Activated CD8-positive, alpha-beta T cell treated with anti-CD3 and anti-CD28 coated beads for 36 hours (primary cell): ENCODE results near the gene TCF23. TPM values are rescaled to one million over a fixed set of nuclear protein-coding genes. Genes with fewer than 3 reads are reported as not detected.

Source experiments
- ATAC-seq: fragments of 200-7000 bp; cut with Tn5 transposase; one replicate; pipeline ENCODE4 v1.10.0; 2021; ENCODE audit warnings: mild to moderate bottlenecking, moderate library complexity
- CTCF ChIA-PET: fragments of 350-600 bp; sonication (Branson Sonifier 250); formaldehyde crosslinking; loops from one replicate; lab custom pipeline; 2021; ENCODE audit warnings: antibody characterized with exemption; lab: Charles Lee
- POLR2A ChIA-PET: fragments of 350-600 bp; sonication (Branson Sonifier 250); formaldehyde crosslinking; loops from one replicate; lab custom pipeline; 2021; ENCODE audit warnings: antibody characterized with exemption; lab: Charles Lee
- DNase-seq: peaks from one replicate; pipeline ENCODE4 v3.0.0-alpha.2; 2020
- H3K27ac Mint-ChIP-seq: one replicate; pipeline ENCODE4 v1.8.0; 2021; ENCODE audit warnings: mild to moderate bottlenecking, mixed read lengths
- H3K27me3 Mint-ChIP-seq: one replicate; pipeline ENCODE4 v1.8.0; 2021; ENCODE audit warnings: mixed read lengths
- H3K36me3 Mint-ChIP-seq: one replicate; pipeline ENCODE4 v1.8.0; 2021; ENCODE audit warnings: low read depth, mixed read lengths
- H3K4me1 Mint-ChIP-seq: one replicate; pipeline ENCODE4 v1.8.0; 2021; ENCODE audit warnings: low read depth, mixed read lengths
- H3K4me3 Mint-ChIP-seq: one replicate; pipeline ENCODE4 v1.8.0; 2021; ENCODE audit warnings: mild to moderate bottlenecking, moderate library complexity, mixed read lengths
- H3K9me3 Mint-ChIP-seq: one replicate; pipeline ENCODE4 v1.8.0; 2021; ENCODE audit warnings: mixed read lengths
- CTCF ChIP-seq: fragments of 200-600 bp; IDR thresholded peaks from one replicate; pipeline ENCODE4 v1.8.0; 2022; ENCODE audit warnings: antibody characterized with exemption, mild to moderate bottlenecking
- intact Hi-C: fragments of 100-400 bp; cut with micrococcal nuclease; formaldehyde crosslinking; loops from one replicate; pipeline ENCODE4 v1.10.0; 2022
- total RNA-seq, 2 experiments: library from RNA; stranded (reverse); gene quantifications; one replicate each; pipeline ENCODE4 v1.2.3, GENCODE V29; 2021

Gene TCF23
- total RNA-seq, 2 experiments from 2014 or later: not detected

GRCh38 chr2:27133195-27133875 lies 15.5 kb upstream of the TCF23 start:
- TF ChIP-seq CTCF: no peak
- DNase-seq: peak; percentile 48
- no peaks in the 10 kb centered on the region for H3K27me3 Mint-ChIP-seq
- H3K4me3 Mint-ChIP-seq: peak overlapping the region; percentile 88
- H3K27ac Mint-ChIP-seq: peak overlapping the region; percentile 82
- peaks cover 16% of the 10 kb centered on the region for H3K4me1 Mint-ChIP-seq
- H3K36me3 Mint-ChIP-seq: peaks cover 31% of the 10 kb centered on the region
- peak; percentile 14 for ATAC-seq
- intact Hi-C loops: no loop called here
- POLR2A ChIA-PET: interaction anchor here (0.7 to 4.2 kb wide), 9 partner anchors 10 to 100 kb away, joined by 3 to 28 read pairs (median 3); partner anchors contain the start of genes ABHD1 and AGBL5
- no peaks in the 10 kb centered on the region for H3K9me3 Mint-ChIP-seq
- CTCF ChIA-PET: interaction anchor here (0.8 to 3.3 kb wide), 20 partner anchors 9 to 170 kb away, joined by 3 to 14 read pairs (median 4); partner anchors contain the start of gene ABHD1

- no peak for TF ChIP-seq CTCF
- peaks cover 29% of the 10 kb centered on the region for H3K36me3 Mint-ChIP-seq
- peaks cover 16% of the 10 kb centered on the region for H3K4me1 Mint-ChIP-seq
- peak; percentile 99 for ATAC-seq
- H3K27me3 Mint-ChIP-seq: no peaks in the 10 kb centered on the region
- peak within 1 kb of the TSS; percentile 95 for H3K27ac Mint-ChIP-seq
- intact Hi-C loops: no loop called here
- ChIA-PET CTCF (interaction anchor here (0.8 to 3.3 kb wide), 20 partner anchors 8 to 169 kb away, joined by 3 to 14 read pairs (median 4); partner anchors contain the start of genes ABHD1 and TCF23), POLR2A (interaction anchor here (0.6 to 4.2 kb wide), 10 partner anchors 11 to 145 kb away, joined by 3 to 28 read pairs (median 3); partner anchors contain the start of genes ABHD1, AGBL5 and TCF23)
- DNase-seq: peak; percentile 98
- peak within 1 kb of the TSS; percentile 88 for H3K4me3 Mint-ChIP-seq
- H3K9me3 Mint-ChIP-seq: no peaks in the 10 kb centered on the region
Measured at GRCh38 chr2:27133905-27134780, 14.7 kb upstream of the TCF23 start, which contains the start of gene PREB. Gene PREB, minus strand, starts transcription at chr2:27134636. Its CDS starts 215 bp downstream, at chr2:27134421.

GRCh38 chr2:27134781-27135477 lies 13.9 kb upstream of the TCF23 start:
- ATAC-seq: no peak
- no peaks in the 10 kb centered on the region for H3K9me3 Mint-ChIP-seq
- ChIA-PET POLR2A (interaction anchor here (0.6 to 4.2 kb wide), 3 partner anchors 12 to 144 kb away, joined by 3 to 28 read pairs (median 3); partner anchors contain the start of gene ABHD1), CTCF (interaction anchor here (1.1 to 2.6 kb wide), 6 partner anchors 14 to 168 kb away, joined by 3 to 6 read pairs (median 4); partner anchors contain the start of gene TCF23)
- H3K4me3 Mint-ChIP-seq: peak overlapping the region; percentile 88
- intact Hi-C loops: no loop called here
- peak overlapping the region; percentile 95 for H3K27ac Mint-ChIP-seq
- no peaks in the 10 kb centered on the region for H3K27me3 Mint-ChIP-seq
- TF ChIP-seq CTCF: no peak
- no peak for DNase-seq
- peaks cover 28% of the 10 kb centered on the region for H3K36me3 Mint-ChIP-seq
- H3K4me1 Mint-ChIP-seq: peaks cover 16% of the 10 kb centered on the region

- TF ChIP-seq CTCF: no peak
- POLR2A ChIA-PET: interaction anchor here (0.6 kb wide), 1 partner anchor 123 kb away, joined by 3 read pairs; no protein-coding TSS in a partner anchor
- H3K4me1 Mint-ChIP-seq: peaks cover 16% of the 10 kb centered on the region
- intact Hi-C loops: no loop called here
- no peaks in the 10 kb centered on the region for H3K27me3 Mint-ChIP-seq
- no peak for DNase-seq
- ATAC-seq: no peak
- peak overlapping the region; percentile 88 for H3K4me3 Mint-ChIP-seq
- CTCF ChIA-PET: interaction anchor here (2.6 kb wide), 1 partner anchor 168 kb away, joined by 5 read pairs; no protein-coding TSS in a partner anchor
- no peaks in the 10 kb centered on the region for H3K9me3 Mint-ChIP-seq
- H3K36me3 Mint-ChIP-seq: peaks cover 24% of the 10 kb centered on the region
- H3K27ac Mint-ChIP-seq: peak overlapping the region; percentile 95
Measured at GRCh38 chr2:27135478-27135955, 13.3 kb upstream of the TCF23 start.
